ENCODE measurements around the gene KSR2.

KSR2 gene

GRCh38 chr12:117437516-117438255 is 531.1 kb downstream of the KSR2 start:
- TF ChIP-seq CTCF (conservative IDR thresholded peaks at IDR 0.05; ENCODE audit: low read length), result no peak
- H3K4me3 ChIP-seq (ENCODE audit: low read length), result no peak overlapping the region
- DNase-seq (ENCODE audit: low read depth), result no peak

GRCh38 chr12:117433878-117434277 is 534.9 kb downstream of the KSR2 start:
- TF ChIP-seq CTCF (conservative IDR thresholded peaks at IDR 0.05; ENCODE audit: low read length), result no peak
- no peak overlapping the region for H3K4me3 ChIP-seq (ENCODE audit: low read length)
- no peak for DNase-seq (ENCODE audit: low read depth)

GRCh38 chr12:117430246-117430645 is 538.5 kb downstream of the KSR2 start:
- no peak overlapping the region for H3K4me3 ChIP-seq (ENCODE audit: low read length)
- no peak for TF ChIP-seq CTCF (conservative IDR thresholded peaks at IDR 0.05; ENCODE audit: low read length)
- DNase-seq (ENCODE audit: low read depth), result no peak

- DNase-seq (ENCODE audit: low read depth), result no peak
- no peak overlapping the region for H3K4me3 ChIP-seq (ENCODE audit: low read length)
- no peak for TF ChIP-seq CTCF (conservative IDR thresholded peaks at IDR 0.05; ENCODE audit: low read length)
Measured at GRCh38 chr12:117427211-117427610, 541.6 kb downstream of the KSR2 start.

- no peak overlapping the region for H3K4me3 ChIP-seq (ENCODE audit: low read length)
Measured at GRCh38 chr12:117421987-117422386, 546.8 kb downstream of the KSR2 start.

GRCh38 chr12:117421068-117421752 is 547.6 kb downstream of the KSR2 start:
- DNase-seq (ENCODE audit: low read depth), result no peak
- TF ChIP-seq CTCF (conservative IDR thresholded peaks at IDR 0.05; ENCODE audit: low read length), result no peak
- H3K4me3 ChIP-seq (ENCODE audit: low read length), result no peak overlapping the region

More at GRCh38 chr12:117421987-117422386, 546.8 kb downstream of the KSR2 start:
- TF ChIP-seq CTCF (conservative IDR thresholded peaks at IDR 0.05; ENCODE audit: low read length), result no peak
- no peak for DNase-seq (ENCODE audit: low read depth)

GRCh38 chr12:117417004-117417403 is 551.8 kb downstream of the KSR2 start:
- no peak for DNase-seq (ENCODE audit: low read depth)
- H3K4me3 ChIP-seq (ENCODE audit: low read length), result no peak overlapping the region
- TF ChIP-seq CTCF (conservative IDR thresholded peaks at IDR 0.05; ENCODE audit: low read length), result no peak
